ENCODE measurements around the gene DDRGK1.

GRCh38 chr20:3210346-3210745 lies 5.9 kb upstream of the DDRGK1 start:
- TF ChIP-seq, protein P1, sequence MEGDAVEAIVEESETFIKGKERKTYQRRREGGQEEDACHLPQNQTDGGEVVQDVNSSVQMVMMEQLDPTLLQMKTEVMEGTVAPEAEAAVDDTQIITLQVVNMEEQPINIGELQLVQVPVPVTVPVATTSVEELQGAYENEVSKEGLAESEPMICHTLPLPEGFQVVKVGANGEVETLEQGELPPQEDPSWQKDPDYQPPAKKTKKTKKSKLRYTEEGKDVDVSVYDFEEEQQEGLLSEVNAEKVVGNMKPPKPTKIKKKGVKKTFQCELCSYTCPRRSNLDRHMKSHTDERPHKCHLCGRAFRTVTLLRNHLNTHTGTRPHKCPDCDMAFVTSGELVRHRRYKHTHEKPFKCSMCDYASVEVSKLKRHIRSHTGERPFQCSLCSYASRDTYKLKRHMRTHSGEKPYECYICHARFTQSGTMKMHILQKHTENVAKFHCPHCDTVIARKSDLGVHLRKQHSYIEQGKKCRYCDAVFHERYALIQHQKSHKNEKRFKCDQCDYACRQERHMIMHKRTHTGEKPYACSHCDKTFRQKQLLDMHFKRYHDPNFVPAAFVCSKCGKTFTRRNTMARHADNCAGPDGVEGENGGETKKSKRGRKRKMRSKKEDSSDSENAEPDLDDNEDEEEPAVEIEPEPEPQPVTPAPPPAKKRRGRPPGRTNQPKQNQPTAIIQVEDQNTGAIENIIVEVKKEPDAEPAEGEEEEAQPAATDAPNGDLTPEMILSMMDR (conservative IDR thresholded peaks at IDR 0.05; ENCODE audit: low read depth, low read length) = no peak
- TF ChIP-seq EZH2 (IDR thresholded peaks at IDR 0.05; ENCODE audit: low read length, unreplicated experiment) = no peak
